ENCODE data around the gene DNAH12. TPM values are rescaled to one million over a fixed set of nuclear protein-coding genes. Genes with fewer than 3 reads are reported as not detected.
"Not testable (repeated sequence)": the region's sequence is repeated elsewhere in the genome, so short reads cannot be mapped to it uniquely, and the experiment has no call there.

The DNAH12 gene
- total and polyA plus RNA-seq, 9 donors = 0.04 to 0.58 (median 0.26) TPM

GRCh38 chr3:57538465-57538864, 5.7 kb downstream of the DNAH12 start:
- Histone ChIP-seq H3K27me3 (ENCODE audit: control insufficient read depth, insufficient read depth, low read length) (no peaks in the 10 kb centered on the region), H3K4me3 (ENCODE audit: low read length) (no peak overlapping the region), H3K4me1 (ENCODE audit: control insufficient read depth, insufficient read depth, low read length) (no peaks in the 10 kb centered on the region), H3K9me3 (replicated peaks; ENCODE audit: control insufficient read depth, low read depth, low read length) (no peaks in the 10 kb centered on the region), H3K36me3 (ENCODE audit: control insufficient read depth, insufficient read depth, low read length) (no peaks in the 10 kb centered on the region), H3K27ac (ENCODE audit: low read length) (no peak overlapping the region)
- 93% methylated on average over 3 of the region's 3 CpGs for WGBS (ENCODE audit: insufficient coverage)
- no peak for DNase-seq

DNA sequence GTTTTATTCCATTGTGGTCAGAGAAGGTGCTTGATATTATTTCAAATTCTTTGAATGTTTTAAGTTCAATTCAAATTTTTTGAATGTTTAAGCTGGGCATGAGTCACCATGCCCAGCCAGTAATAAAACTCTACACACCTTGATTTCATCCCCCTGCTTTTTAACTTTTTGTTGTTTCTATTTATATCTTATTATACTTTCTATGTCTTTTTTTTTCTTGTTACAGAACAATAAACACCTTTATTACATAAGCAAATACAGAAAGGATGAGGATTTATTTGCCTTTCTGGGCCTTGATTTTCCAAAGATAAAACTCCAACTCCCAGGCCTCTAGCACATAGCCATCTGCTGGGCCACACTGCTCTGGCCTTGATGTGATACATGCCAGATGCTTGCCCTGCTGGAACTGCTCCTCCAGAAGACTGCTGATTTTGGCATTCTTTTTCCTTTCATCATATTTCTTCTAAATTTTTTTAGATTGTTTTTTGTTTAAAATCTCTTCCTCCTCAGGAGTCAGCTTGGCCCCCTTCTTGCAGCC, 14.0 kb downstream of the DNAH12 start:
- Histone ChIP-seq H3K9me3 (replicated peaks; ENCODE audit: control insufficient read depth, low read depth, low read length) (no peaks in the 10 kb centered on the region), H3K27me3 (ENCODE audit: control insufficient read depth, insufficient read depth, low read length) (no peaks in the 10 kb centered on the region), H3K4me1 (ENCODE audit: control insufficient read depth, insufficient read depth, low read length) (no peaks in the 10 kb centered on the region), H3K27ac (ENCODE audit: low read length) (no peak overlapping the region), H3K36me3 (ENCODE audit: control insufficient read depth, insufficient read depth, low read length) (no peaks in the 10 kb centered on the region), H3K4me3 (ENCODE audit: low read length) (no peak overlapping the region)
- no peak for DNase-seq

DNA sequence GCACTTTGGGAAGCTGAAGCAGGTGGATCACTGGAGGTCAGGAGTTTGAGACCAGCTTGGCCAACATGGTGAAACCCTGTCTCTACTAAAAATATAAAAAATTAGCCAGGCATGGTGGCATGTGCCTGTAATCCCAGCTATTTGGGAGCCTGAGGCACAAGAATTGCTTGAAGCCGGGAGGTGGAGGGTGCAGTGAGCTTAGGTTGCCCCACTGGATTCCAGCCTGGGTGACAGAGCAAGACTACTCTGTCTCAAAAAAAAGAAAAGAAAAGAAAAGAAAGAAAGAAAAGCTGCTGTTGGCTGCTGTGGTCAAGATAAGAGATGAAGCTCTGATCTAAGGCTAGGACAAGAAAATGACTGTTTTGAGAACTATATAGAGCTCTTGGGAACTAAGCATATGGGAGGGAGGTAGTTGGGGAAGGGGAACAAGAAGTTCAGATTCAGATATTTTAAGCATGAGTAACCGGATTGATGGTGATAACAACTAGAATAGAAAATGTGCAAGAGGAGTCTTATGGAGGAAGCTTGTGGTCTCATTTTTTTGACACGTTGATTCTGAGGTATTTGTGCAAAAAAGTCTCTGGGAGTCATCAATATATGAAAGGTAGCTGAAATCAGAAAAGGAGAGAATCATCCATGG, 25.7 kb downstream of the DNAH12 start:
- no peaks in the 10 kb centered on the region for H3K9me3 ChIP-seq (replicated peaks; ENCODE audit: control insufficient read depth, low read depth, low read length)
- H3K4me3 ChIP-seq (ENCODE audit: low read length) = no peak overlapping the region
- H3K27me3 ChIP-seq (ENCODE audit: control insufficient read depth, insufficient read depth, low read length) = no peaks in the 10 kb centered on the region
- no peaks in the 10 kb centered on the region for H3K4me1 ChIP-seq (ENCODE audit: control insufficient read depth, insufficient read depth, low read length)
- no peaks in the 10 kb centered on the region for H3K36me3 ChIP-seq (ENCODE audit: control insufficient read depth, insufficient read depth, low read length)
- 89% methylated on average over 3 of the region's 3 CpGs for WGBS (ENCODE audit: insufficient coverage)
- DNase-seq = no peak
- no peak overlapping the region for H3K27ac ChIP-seq (ENCODE audit: low read length)

DNA sequence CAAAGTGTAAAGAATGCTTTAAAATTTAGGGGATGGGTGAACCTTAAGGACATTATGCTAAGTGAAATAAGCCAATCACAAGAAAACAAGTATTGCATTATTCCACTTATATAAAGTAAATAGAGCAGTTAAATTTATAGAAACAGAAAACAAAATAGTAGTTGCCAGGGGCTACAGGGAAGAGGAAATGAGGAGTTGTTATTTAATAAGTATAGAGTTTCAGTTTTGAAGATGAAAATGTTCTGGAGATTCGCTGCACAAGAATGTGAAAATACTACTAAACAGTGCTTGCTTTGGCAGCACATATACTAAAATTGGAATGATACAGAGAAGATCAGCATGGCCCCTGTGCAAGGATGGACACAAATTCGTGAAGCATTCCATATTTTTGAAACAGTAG, 32.0 kb downstream of the DNAH12 start:
- WGBS (ENCODE audit: insufficient coverage) = 59% methylated on average over 2 of the region's 2 CpGs
- no peaks in the 10 kb centered on the region for H3K36me3 ChIP-seq (ENCODE audit: control insufficient read depth, insufficient read depth, low read length)
- no peak overlapping the region for H3K27ac ChIP-seq (ENCODE audit: low read length)
- no peaks in the 10 kb centered on the region for H3K9me3 ChIP-seq (replicated peaks; ENCODE audit: control insufficient read depth, low read depth, low read length)
- H3K4me3 ChIP-seq (ENCODE audit: low read length) = no peak overlapping the region
- H3K4me1 ChIP-seq (ENCODE audit: control insufficient read depth, insufficient read depth, low read length) = no peaks in the 10 kb centered on the region
- no peaks in the 10 kb centered on the region for H3K27me3 ChIP-seq (ENCODE audit: control insufficient read depth, insufficient read depth, low read length)
- DNase-seq = peak; percentile 16

DNA sequence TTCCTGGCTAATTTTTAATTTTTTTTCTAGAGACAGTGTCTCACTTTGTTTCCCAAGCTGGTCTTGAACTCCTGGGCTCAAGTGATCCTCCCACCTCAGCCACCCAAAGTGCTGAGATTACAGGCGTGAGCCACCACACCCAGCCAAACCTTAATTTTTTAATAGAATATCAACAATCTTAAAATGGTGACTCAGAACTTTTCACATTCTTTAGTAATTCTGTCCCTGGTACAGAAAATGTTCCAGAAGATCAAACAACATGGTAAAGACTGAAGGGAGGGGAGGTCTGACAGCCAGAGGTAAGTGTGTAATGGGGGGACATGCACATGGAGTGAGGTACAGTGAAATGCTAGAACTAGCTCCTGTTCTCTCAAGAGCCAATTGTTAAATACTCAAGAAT, 38.2 kb downstream of the DNAH12 start:
- Histone ChIP-seq H3K36me3 (ENCODE audit: control insufficient read depth, insufficient read depth, low read length) (no peaks in the 10 kb centered on the region), H3K9me3 (replicated peaks; ENCODE audit: control insufficient read depth, low read depth, low read length) (no peaks in the 10 kb centered on the region), H3K27me3 (ENCODE audit: control insufficient read depth, insufficient read depth, low read length) (no peaks in the 10 kb centered on the region), H3K4me3 (ENCODE audit: low read length) (no peak overlapping the region), H3K4me1 (ENCODE audit: control insufficient read depth, insufficient read depth, low read length) (no peaks in the 10 kb centered on the region), H3K27ac (ENCODE audit: low read length) (no peak overlapping the region)
- 100% methylated on average over 1 of the region's 1 CpG for WGBS (ENCODE audit: insufficient coverage)
- no peak for DNase-seq

DNA sequence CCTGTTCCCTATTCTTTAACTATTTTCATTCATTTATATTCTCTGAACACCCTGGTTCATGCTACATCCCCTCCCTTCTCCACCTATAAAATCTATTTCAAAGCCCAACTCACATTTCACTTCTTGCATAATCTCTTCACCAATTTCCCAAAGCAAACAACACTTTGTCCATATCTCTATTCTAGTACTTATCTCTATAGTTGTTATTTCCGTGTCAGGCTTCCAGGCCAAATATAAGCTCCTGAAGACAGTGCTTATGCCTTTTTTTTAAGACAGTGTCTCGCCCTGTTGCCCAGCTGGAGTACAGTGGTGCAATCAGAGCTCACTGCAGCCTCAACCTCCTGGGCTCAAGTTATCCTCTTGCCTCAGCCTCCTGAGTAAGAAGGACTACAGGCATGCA, 43.6 kb downstream of the DNAH12 start:
- DNase-seq = no peak
- Histone ChIP-seq H3K36me3 (ENCODE audit: control insufficient read depth, insufficient read depth, low read length) (no peaks in the 10 kb centered on the region), H3K9me3 (replicated peaks; ENCODE audit: control insufficient read depth, low read depth, low read length) (no peaks in the 10 kb centered on the region), H3K27ac (ENCODE audit: low read length) (no peak overlapping the region), H3K4me1 (ENCODE audit: control insufficient read depth, insufficient read depth, low read length) (no peaks in the 10 kb centered on the region), H3K27me3 (ENCODE audit: control insufficient read depth, insufficient read depth, low read length) (peaks cover 2% of the 10 kb centered on the region), H3K4me3 (ENCODE audit: low read length) (no peak overlapping the region)
- 68% methylated on average over 2 of the region's 2 CpGs for WGBS (ENCODE audit: insufficient coverage)

DNA sequence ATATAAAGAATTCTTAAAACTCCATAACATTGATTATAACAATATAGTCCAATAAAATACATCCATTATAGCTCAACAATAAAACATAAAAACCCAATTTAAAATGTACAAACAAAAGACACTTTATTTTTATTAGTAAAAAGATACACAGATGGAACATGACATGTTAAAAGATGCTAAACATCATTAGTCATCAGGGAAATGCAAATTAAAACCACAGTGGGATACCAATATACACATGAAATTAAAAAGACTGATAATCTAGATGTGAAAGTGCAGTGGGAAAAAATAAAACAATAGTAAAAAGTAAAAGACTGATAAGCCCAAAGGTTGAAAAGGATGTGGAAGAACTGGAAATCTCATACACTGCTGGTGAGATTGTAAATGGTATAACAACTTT, 46.2 kb downstream of the DNAH12 start:
- no peak overlapping the region for H3K27ac ChIP-seq (ENCODE audit: low read length)
- H3K36me3 ChIP-seq (ENCODE audit: control insufficient read depth, insufficient read depth, low read length) = no peaks in the 10 kb centered on the region
- no peaks in the 10 kb centered on the region for H3K9me3 ChIP-seq (replicated peaks; ENCODE audit: control insufficient read depth, low read depth, low read length)
- no peak overlapping the region for H3K4me3 ChIP-seq (ENCODE audit: low read length)
- DNase-seq = no peak
- H3K4me1 ChIP-seq (ENCODE audit: control insufficient read depth, insufficient read depth, low read length) = no peaks in the 10 kb centered on the region
- peaks cover 2% of the 10 kb centered on the region for H3K27me3 ChIP-seq (ENCODE audit: control insufficient read depth, insufficient read depth, low read length)

GRCh38 chr3:57484563-57484962, 59.6 kb downstream of the DNAH12 start:
- no peak for DNase-seq
- H3K36me3 ChIP-seq (ENCODE audit: control insufficient read depth, insufficient read depth, low read length) = no peaks in the 10 kb centered on the region
- WGBS (ENCODE audit: insufficient coverage) = no CpG with 5 or more reads among the region's 1 CpG
- H3K27me3 ChIP-seq (ENCODE audit: control insufficient read depth, insufficient read depth, low read length) = no peaks in the 10 kb centered on the region
- H3K4me3 ChIP-seq (ENCODE audit: low read length) = no peak overlapping the region
- no peaks in the 10 kb centered on the region for H3K4me1 ChIP-seq (ENCODE audit: control insufficient read depth, insufficient read depth, low read length)
- no peaks in the 10 kb centered on the region for H3K9me3 ChIP-seq (replicated peaks; ENCODE audit: control insufficient read depth, low read depth, low read length)
- H3K27ac ChIP-seq (ENCODE audit: low read length) = no peak overlapping the region

DNA sequence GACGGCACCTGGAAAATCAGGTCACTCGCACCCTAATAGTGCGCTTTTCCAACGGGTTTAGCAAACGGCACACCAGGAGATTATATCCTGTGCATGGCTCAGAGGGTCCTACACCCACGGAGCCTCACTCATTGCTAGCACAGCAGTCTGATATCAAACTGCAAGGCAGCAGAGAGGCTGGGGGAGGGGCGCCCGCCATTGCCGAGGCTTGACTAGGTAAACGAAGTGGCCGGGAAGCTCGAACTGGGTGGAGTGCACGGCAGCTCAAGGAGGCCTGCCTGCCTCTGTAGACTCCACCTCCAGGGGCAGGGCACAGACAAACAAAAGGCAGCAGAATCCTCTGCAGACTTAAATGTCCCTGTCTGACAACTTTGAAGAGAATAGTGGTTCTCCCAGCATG, 67.0 kb downstream of the DNAH12 start:
- WGBS (ENCODE audit: insufficient coverage) = 97% methylated on average over 13 of the region's 13 CpGs
- not testable (repeated sequence) for H3K4me1 ChIP-seq (ENCODE audit: control insufficient read depth, insufficient read depth, low read length); DNase-seq; H3K9me3 ChIP-seq (replicated peaks; ENCODE audit: control insufficient read depth, low read depth, low read length); H3K4me3 ChIP-seq (ENCODE audit: low read length); H3K36me3 ChIP-seq (ENCODE audit: control insufficient read depth, insufficient read depth, low read length); H3K27ac ChIP-seq (ENCODE audit: low read length); H3K27me3 ChIP-seq (ENCODE audit: control insufficient read depth, insufficient read depth, low read length)

DNA sequence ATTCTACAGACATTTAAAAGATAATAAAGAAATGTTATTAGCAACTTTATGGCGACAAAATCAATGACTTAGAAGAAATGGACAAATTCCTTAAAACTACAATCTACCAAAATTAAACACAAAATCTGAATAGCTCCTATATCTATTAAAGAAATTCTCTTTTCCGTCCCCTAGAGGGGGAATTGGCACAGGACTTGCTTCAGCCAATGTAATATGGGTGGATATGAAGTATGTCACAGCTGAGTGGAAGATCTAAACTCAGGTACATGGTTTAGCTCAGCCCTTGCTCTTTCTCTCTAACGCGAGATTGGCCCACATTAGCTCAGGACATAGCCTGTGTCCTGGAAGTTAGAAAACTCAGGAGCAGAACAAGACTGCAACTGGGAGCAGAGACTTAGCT, 79.3 kb downstream of the DNAH12 start:
- Histone ChIP-seq H3K36me3 (ENCODE audit: control insufficient read depth, insufficient read depth, low read length) (no peaks in the 10 kb centered on the region), H3K9me3 (replicated peaks; ENCODE audit: control insufficient read depth, low read depth, low read length) (no peaks in the 10 kb centered on the region), H3K4me3 (ENCODE audit: low read length) (no peak overlapping the region), H3K27me3 (ENCODE audit: control insufficient read depth, insufficient read depth, low read length) (peaks cover 3% of the 10 kb centered on the region), H3K27ac (ENCODE audit: low read length) (no peak overlapping the region), H3K4me1 (ENCODE audit: control insufficient read depth, insufficient read depth, low read length) (no peaks in the 10 kb centered on the region)
- DNase-seq = no peak
- WGBS (ENCODE audit: insufficient coverage) = 100% methylated on average over 2 of the region's 4 CpGs

- H3K4me3 ChIP-seq (ENCODE audit: low read length) = no peak overlapping the region
- H3K36me3 ChIP-seq (ENCODE audit: control insufficient read depth, insufficient read depth, low read length) = no peaks in the 10 kb centered on the region
- WGBS (ENCODE audit: insufficient coverage) = 69% methylated on average over 3 of the region's 3 CpGs
- H3K9me3 ChIP-seq (replicated peaks; ENCODE audit: control insufficient read depth, low read depth, low read length) = no peaks in the 10 kb centered on the region
- peaks cover 3% of the 10 kb centered on the region for H3K27me3 ChIP-seq (ENCODE audit: control insufficient read depth, insufficient read depth, low read length)
- no peak for DNase-seq
- no peaks in the 10 kb centered on the region for H3K4me1 ChIP-seq (ENCODE audit: control insufficient read depth, insufficient read depth, low read length)
- no peak overlapping the region for H3K27ac ChIP-seq (ENCODE audit: low read length)
These were observed 80.1 kb downstream of the DNAH12 start for GRCh38 chr3:57464011-57464410.
